BJ (cell line): Measurements from ENCODE around the gene B3GAT1. TPM values are rescaled to one million over a fixed set of nuclear protein-coding genes. Genes with fewer than 3 reads are reported as not detected.

Experiments used
- CTCF ChIA-PET: fragments of 350-600 bp; formaldehyde crosslinking; extraction: SDS; loops from one replicate; lab custom pipeline; 2021; ENCODE audit warnings: antibody characterized with exemption, inconsistent platforms; lab: Yijun Ruan, JAX
- POLR2A ChIA-PET: fragments of 300-600 bp; sonication (Branson Sonifier 250); formaldehyde crosslinking; extraction: SDS; loops from one replicate; lab custom pipeline; 2021; ENCODE audit warnings: antibody characterized with exemption; lab: Charles Lee
- DNase-seq: peaks from one replicate; pipeline ENCODE4 v3.0.0-alpha.2; 2011; ENCODE audit warnings: low read depth
- H3K27me3 ChIP-seq: 2 replicates; pipeline ENCODE4 v1.6.0; 2011; ENCODE audit warnings: low read length; ENCODE audit not compliant: control insufficient read depth, insufficient read depth
- H3K36me3 ChIP-seq: 2 replicates; pipeline ENCODE4 v1.5.1; 2011; ENCODE audit warnings: low read length; ENCODE audit not compliant: control insufficient read depth, insufficient read depth
- H3K4me3 ChIP-seq: 2 replicates; pipeline ENCODE4 v1.5.1; 2011; ENCODE audit warnings: low read depth, mild to moderate bottlenecking, control low read depth, low read length
- CTCF ChIP-seq: IDR thresholded peaks from 2 replicates; pipeline ENCODE4 v1.5.1; 2011; ENCODE audit warnings: low read depth, mild to moderate bottlenecking, control low read depth, inconsistent platforms, low read length, moderate library complexity; ENCODE audit not compliant: insufficient read depth
- polyA plus RNA-seq: library from polyadenylated mRNA; depleted of rRNA; stranded (reverse); fragments of >200 nt; gene quantifications from 2 replicates; pipeline ENCODE4 v1.2.3, GENCODE V29; 2011

B3GAT1 gene
- polyA plus RNA-seq, 1 experiment, result not detected

GRCh38 chr11:134443246-134443645 is 31.2 kb upstream of the B3GAT1 start:
- no peak for TF ChIP-seq CTCF
- Histone ChIP-seq H3K27me3 (no peaks in the 10 kb centered on the region), H3K36me3 (no peaks in the 10 kb centered on the region), H3K4me3 (no peak overlapping the region)
- CTCF ChIA-PET, result no interaction called here
- POLR2A ChIA-PET, result no interaction called here
- DNase-seq, result no peak

- Histone ChIP-seq H3K27me3 (no peaks in the 10 kb centered on the region), H3K4me3 (no peak overlapping the region), H3K36me3 (no peaks in the 10 kb centered on the region)
- ChIA-PET POLR2A (no interaction called here), CTCF (no interaction called here)
- no peak for DNase-seq
- TF ChIP-seq CTCF, result no peak
These were observed 30.2 kb upstream of the B3GAT1 start for GRCh38 chr11:134442246-134442645.

GRCh38 chr11:134441706-134442105 is 29.7 kb upstream of the B3GAT1 start:
- ChIA-PET POLR2A (no interaction called here), CTCF (no interaction called here)
- DNase-seq, result no peak
- Histone ChIP-seq H3K27me3 (no peaks in the 10 kb centered on the region), H3K36me3 (no peaks in the 10 kb centered on the region), H3K4me3 (no peak overlapping the region)
- TF ChIP-seq CTCF, result no peak

GRCh38 chr11:134441281-134441680 is 29.2 kb upstream of the B3GAT1 start:
- no peak overlapping the region for H3K4me3 ChIP-seq
- CTCF ChIA-PET, result no interaction called here
- no peaks in the 10 kb centered on the region for H3K36me3 ChIP-seq
- no peaks in the 10 kb centered on the region for H3K27me3 ChIP-seq
- DNase-seq, result no peak
- POLR2A ChIA-PET, result no interaction called here
- no peak for TF ChIP-seq CTCF

- DNase-seq, result no peak
These were observed 28.8 kb upstream of the B3GAT1 start for GRCh38 chr11:134440851-134441250.

More at GRCh38 chr11:134440851-134441250, 28.8 kb upstream of the B3GAT1 start:
- ChIA-PET CTCF (no interaction called here), POLR2A (no interaction called here)
- Histone ChIP-seq H3K36me3 (no peaks in the 10 kb centered on the region), H3K27me3 (no peaks in the 10 kb centered on the region), H3K4me3 (no peak overlapping the region)
- TF ChIP-seq CTCF, result no peak
